ENCODE data around the gene SART1.

GRCh38 chr11:65954771-65955170 is 6.8 kb upstream of the SART1 start:
- TF ChIP-seq POLR2AphosphoS5 (IDR thresholded peaks at IDR 0.05) (no peak), EP300 (IDR thresholded peaks at IDR 0.05) (no peak), POLR2A (IDR thresholded peaks at IDR 0.05) (no peak)
- TF ChIP-seq, protein P1, sequence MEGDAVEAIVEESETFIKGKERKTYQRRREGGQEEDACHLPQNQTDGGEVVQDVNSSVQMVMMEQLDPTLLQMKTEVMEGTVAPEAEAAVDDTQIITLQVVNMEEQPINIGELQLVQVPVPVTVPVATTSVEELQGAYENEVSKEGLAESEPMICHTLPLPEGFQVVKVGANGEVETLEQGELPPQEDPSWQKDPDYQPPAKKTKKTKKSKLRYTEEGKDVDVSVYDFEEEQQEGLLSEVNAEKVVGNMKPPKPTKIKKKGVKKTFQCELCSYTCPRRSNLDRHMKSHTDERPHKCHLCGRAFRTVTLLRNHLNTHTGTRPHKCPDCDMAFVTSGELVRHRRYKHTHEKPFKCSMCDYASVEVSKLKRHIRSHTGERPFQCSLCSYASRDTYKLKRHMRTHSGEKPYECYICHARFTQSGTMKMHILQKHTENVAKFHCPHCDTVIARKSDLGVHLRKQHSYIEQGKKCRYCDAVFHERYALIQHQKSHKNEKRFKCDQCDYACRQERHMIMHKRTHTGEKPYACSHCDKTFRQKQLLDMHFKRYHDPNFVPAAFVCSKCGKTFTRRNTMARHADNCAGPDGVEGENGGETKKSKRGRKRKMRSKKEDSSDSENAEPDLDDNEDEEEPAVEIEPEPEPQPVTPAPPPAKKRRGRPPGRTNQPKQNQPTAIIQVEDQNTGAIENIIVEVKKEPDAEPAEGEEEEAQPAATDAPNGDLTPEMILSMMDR (IDR thresholded peaks at IDR 0.05): no peak

Measured in suprapubic skin (tissue), 4 donors.